HepG2 (cell line): ENCODE measurements around the gene NATD1. TPM values are rescaled to one million over a fixed set of nuclear protein-coding genes. Genes with fewer than 3 reads are reported as not detected.

Experiments used
- CBX5 ChIP-seq: sonication (generic); formaldehyde crosslinking; IDR thresholded peaks from 2 replicates; pipeline ENCODE4 v1.4.0; 2020; ENCODE audit warnings: missing genetic modification reagents, borderline replicate concordance
- CHD4 ChIP-seq: fragments of 200-600 bp; sonication (generic); IDR thresholded peaks from 2 replicates; pipeline ENCODE4 v1.7.0; 2017; ENCODE audit warnings: mild to moderate bottlenecking, low read length, borderline replicate concordance
- FOXK2 ChIP-seq: fragments of 450-650 bp; IDR thresholded peaks from 2 replicates; pipeline ENCODE4 v1.6.1; 2016
- KMT2B ChIP-seq: IDR thresholded peaks from 2 replicates; pipeline ENCODE4 v1.6.1; 2016; ENCODE audit warnings: missing genetic modification reagents, missing compliant biosample characterization
- MAFF ChIP-seq: IDR thresholded peaks from 2 replicates; pipeline ENCODE4 v1.6.1; 2011; ENCODE audit warnings: low read depth, low read length, improper control_type of control experiment
- MAFK ChIP-seq, 2 experiments: IDR thresholded peaks in 1 of 2; conservative IDR thresholded peaks in 1 of 2; 2 replicates each; pipeline ENCODE4 v1.6.1; 2011; ENCODE audit warnings: improper control_type of control experiment in 2 of 2, low read length in 2 of 2
- MEIS1 ChIP-seq: sonication (generic); formaldehyde crosslinking; IDR thresholded peaks from 2 replicates; pipeline ENCODE4 v1.9.0; 2021; ENCODE audit warnings: mild to moderate bottlenecking, missing genetic modification reagents, moderate library complexity, borderline replicate concordance
- MYNN ChIP-seq: sonication (generic); formaldehyde crosslinking; IDR thresholded peaks from 2 replicates; pipeline ENCODE4 v1.4.0; 2020; ENCODE audit warnings: mild to moderate bottlenecking, low read depth, missing genetic modification reagents
- PHF20 ChIP-seq: sonication (generic); formaldehyde crosslinking; IDR thresholded peaks from 2 replicates; pipeline ENCODE4 v1.5.0; 2020; ENCODE audit warnings: mild to moderate bottlenecking, missing genetic modification reagents
- PLRG1 ChIP-seq: fragments of 450-650 bp; conservative IDR thresholded peaks from 2 replicates; pipeline ENCODE4 v1.6.1; 2016
- PRMT3 ChIP-seq: sonication (generic); formaldehyde crosslinking; IDR thresholded peaks from 2 replicates; pipeline ENCODE4 v1.8.1; 2022; ENCODE audit warnings: low read depth, mild to moderate bottlenecking, moderate library complexity, missing genetic modification reagents, borderline replicate concordance
- RORA ChIP-seq: sonication (generic); formaldehyde crosslinking; IDR thresholded peaks from 2 replicates; pipeline ENCODE4 v1.5.0; 2020; ENCODE audit warnings: mild to moderate bottlenecking, missing genetic modification reagents, moderate library complexity
- SETDB1 ChIP-seq: sonication (generic); formaldehyde crosslinking; IDR thresholded peaks from 2 replicates; pipeline ENCODE4 v1.5.1; 2020; ENCODE audit warnings: missing genetic modification reagents, mild to moderate bottlenecking, borderline replicate concordance
- ZNF224 ChIP-seq: sonication (generic); formaldehyde crosslinking; IDR thresholded peaks from 2 replicates; pipeline ENCODE4 v1.5.0; 2020; ENCODE audit warnings: mild to moderate bottlenecking, missing genetic modification reagents
- ZNF274 ChIP-seq: sonication (generic); formaldehyde crosslinking; IDR thresholded peaks from 2 replicates; pipeline ENCODE4 v1.5.1; 2020; ENCODE audit warnings: mild to moderate bottlenecking, missing genetic modification reagents
- ZNF282 ChIP-seq: fragments of 450-650 bp; IDR thresholded peaks from 2 replicates; pipeline ENCODE4 v1.6.1; 2018; ENCODE audit not compliant: partially characterized antibody
- ZNF460 ChIP-seq: sonication (generic); formaldehyde crosslinking; IDR thresholded peaks from 2 replicates; pipeline ENCODE4 v1.5.1; 2020; ENCODE audit warnings: missing genetic modification reagents, mild to moderate bottlenecking, borderline replicate concordance
- ZNF558 ChIP-seq: sonication (generic); formaldehyde crosslinking; IDR thresholded peaks from 2 replicates; pipeline ENCODE4 v1.9.0; 2022; ENCODE audit warnings: mild to moderate bottlenecking, missing genetic modification reagents, borderline replicate concordance
- ZNF572 ChIP-seq: sonication (generic); formaldehyde crosslinking; IDR thresholded peaks from 2 replicates; pipeline ENCODE4 v1.5.1; 2020; ENCODE audit warnings: mild to moderate bottlenecking, missing genetic modification reagents
- ZNF75D ChIP-seq: sonication (generic); formaldehyde crosslinking; IDR thresholded peaks from 2 replicates; pipeline ENCODE4 v1.8.1; 2023; ENCODE audit warnings: missing genetic modification reagents, mild to moderate bottlenecking, borderline replicate concordance
- polyA plus RNA-seq, 8 experiments: library from polyadenylated mRNA; depleted of rRNA in 3 of 8; stranded (reverse) in 7 of 8; unstranded in 1 of 8; fragments of >200 nt; fragmentation: Illumina TruSeq in 4 of 8; extraction: Trizol in 4 of 8; gene quantifications; 2 replicates each; pipeline versions ENCODE4 v1.2.1 to v1.2.3, GENCODE V29; 2011 to 2016; ENCODE audit warnings: low read depth in 4 of 8, missing spikeins in 1 of 8, mixed read lengths in 1 of 8; ENCODE audit not compliant: insufficient read depth in 1 of 8
- total RNA-seq, 5 experiments: library from RNA; depleted of rRNA; stranded (reverse); fragments of >200 nt; fragmentation: Illumina TruSeq; extraction: Trizol; gene quantifications; 2 replicates each; pipeline ENCODE4 v1.2.3, GENCODE V29; 2016; ENCODE audit warnings: low read depth in 1 of 5
- TF ChIP-seq, protein P1 (sequence below): sonication (generic); formaldehyde crosslinking; IDR thresholded peaks from 2 replicates; pipeline ENCODE4; 2020; ENCODE audit warnings: missing genetic modification reagents, mild to moderate bottlenecking, borderline replicate concordance
- TF ChIP-seq, protein P2 (sequence below): IDR thresholded peaks from 2 replicates; pipeline ENCODE4 v1.6.1; 2012; ENCODE audit warnings: inconsistent platforms
- TF ChIP-seq, protein P3 (sequence below): sonication (generic); formaldehyde crosslinking; conservative IDR thresholded peaks from 2 replicates; pipeline ENCODE4 v1.4.0; 2020; ENCODE audit warnings: missing genetic modification reagents
- TF ChIP-seq, protein P4 (sequence below): sonication (generic); formaldehyde crosslinking; IDR thresholded peaks from 2 replicates; pipeline ENCODE4 v1.5.0; 2020; ENCODE audit warnings: mild to moderate bottlenecking, missing genetic modification reagents, moderate library complexity

The NATD1 gene
- total and polyA plus RNA-seq, 2 of the 13 experiments (the other 11 are each of a cell fraction or from before 2014, with no cell fraction given), result 0.31 to 2.3 TPM

DNA sequence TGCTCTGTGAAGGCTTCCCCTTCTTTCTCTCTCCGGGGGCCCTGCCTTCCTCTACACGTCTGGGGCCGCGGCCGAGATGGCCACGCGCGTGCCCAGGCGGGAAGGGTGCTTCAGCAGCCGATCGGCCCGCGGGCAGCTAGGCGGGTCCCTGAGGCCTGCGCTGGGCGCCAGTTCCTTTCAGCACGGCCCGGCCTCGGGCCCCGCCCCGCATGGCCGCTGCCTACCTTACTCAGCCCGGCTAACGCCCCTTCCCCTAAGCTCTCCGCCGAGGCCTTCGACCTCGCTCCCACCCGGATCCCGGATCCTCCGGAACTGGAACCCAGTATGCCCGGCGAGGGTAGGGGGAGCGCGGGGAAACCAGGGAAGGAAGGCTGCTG is 39.6 kb downstream of the NATD1 start (continued):
- TF ChIP-seq, protein P1, sequence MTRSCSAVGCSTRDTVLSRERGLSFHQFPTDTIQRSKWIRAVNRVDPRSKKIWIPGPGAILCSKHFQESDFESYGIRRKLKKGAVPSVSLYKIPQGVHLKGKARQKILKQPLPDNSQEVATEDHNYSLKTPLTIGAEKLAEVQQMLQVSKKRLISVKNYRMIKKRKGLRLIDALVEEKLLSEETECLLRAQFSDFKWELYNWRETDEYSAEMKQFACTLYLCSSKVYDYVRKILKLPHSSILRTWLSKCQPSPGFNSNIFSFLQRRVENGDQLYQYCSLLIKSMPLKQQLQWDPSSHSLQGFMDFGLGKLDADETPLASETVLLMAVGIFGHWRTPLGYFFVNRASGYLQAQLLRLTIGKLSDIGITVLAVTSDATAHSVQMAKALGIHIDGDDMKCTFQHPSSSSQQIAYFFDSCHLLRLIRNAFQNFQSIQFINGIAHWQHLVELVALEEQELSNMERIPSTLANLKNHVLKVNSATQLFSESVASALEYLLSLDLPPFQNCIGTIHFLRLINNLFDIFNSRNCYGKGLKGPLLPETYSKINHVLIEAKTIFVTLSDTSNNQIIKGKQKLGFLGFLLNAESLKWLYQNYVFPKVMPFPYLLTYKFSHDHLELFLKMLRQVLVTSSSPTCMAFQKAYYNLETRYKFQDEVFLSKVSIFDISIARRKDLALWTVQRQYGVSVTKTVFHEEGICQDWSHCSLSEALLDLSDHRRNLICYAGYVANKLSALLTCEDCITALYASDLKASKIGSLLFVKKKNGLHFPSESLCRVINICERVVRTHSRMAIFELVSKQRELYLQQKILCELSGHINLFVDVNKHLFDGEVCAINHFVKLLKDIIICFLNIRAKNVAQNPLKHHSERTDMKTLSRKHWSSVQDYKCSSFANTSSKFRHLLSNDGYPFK (CRISPR knock-in tag), result no peak
- no peak for TF ChIP-seq CBX5 (CRISPR knock-in tag)
- no peak for TF ChIP-seq SETDB1 (CRISPR knock-in tag)
- no peak for TF ChIP-seq KMT2B (CRISPR knock-in tag)
- TF ChIP-seq ZNF558 (CRISPR knock-in tag), result no peak; the same call in 1 of the 2 replicates
- no peak for TF ChIP-seq ZNF282
- TF ChIP-seq, protein P2, sequence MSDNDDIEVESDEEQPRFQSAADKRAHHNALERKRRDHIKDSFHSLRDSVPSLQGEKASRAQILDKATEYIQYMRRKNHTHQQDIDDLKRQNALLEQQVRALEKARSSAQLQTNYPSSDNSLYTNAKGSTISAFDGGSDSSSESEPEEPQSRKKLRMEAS, result no peak
- TF ChIP-seq MAFK (conservative IDR thresholded peaks at IDR 0.05 in 1 of 2, IDR thresholded peaks at IDR 0.05 in 1 of 2; ENCODE audit: low read length in 2 of 2), result no peak
- TF ChIP-seq PRMT3 (CRISPR knock-in tag), result no peak
- TF ChIP-seq RORA (CRISPR knock-in tag), result no peak
- TF ChIP-seq, protein P3, sequence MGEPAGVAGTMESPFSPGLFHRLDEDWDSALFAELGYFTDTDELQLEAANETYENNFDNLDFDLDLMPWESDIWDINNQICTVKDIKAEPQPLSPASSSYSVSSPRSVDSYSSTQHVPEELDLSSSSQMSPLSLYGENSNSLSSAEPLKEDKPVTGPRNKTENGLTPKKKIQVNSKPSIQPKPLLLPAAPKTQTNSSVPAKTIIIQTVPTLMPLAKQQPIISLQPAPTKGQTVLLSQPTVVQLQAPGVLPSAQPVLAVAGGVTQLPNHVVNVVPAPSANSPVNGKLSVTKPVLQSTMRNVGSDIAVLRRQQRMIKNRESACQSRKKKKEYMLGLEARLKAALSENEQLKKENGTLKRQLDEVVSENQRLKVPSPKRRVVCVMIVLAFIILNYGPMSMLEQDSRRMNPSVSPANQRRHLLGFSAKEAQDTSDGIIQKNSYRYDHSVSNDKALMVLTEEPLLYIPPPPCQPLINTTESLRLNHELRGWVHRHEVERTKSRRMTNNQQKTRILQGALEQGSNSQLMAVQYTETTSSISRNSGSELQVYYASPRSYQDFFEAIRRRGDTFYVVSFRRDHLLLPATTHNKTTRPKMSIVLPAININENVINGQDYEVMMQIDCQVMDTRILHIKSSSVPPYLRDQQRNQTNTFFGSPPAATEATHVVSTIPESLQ (CRISPR knock-in tag), result no peak
- TF ChIP-seq MEIS1, result no peak
- TF ChIP-seq PLRG1, result no peak
- TF ChIP-seq, protein P4, sequence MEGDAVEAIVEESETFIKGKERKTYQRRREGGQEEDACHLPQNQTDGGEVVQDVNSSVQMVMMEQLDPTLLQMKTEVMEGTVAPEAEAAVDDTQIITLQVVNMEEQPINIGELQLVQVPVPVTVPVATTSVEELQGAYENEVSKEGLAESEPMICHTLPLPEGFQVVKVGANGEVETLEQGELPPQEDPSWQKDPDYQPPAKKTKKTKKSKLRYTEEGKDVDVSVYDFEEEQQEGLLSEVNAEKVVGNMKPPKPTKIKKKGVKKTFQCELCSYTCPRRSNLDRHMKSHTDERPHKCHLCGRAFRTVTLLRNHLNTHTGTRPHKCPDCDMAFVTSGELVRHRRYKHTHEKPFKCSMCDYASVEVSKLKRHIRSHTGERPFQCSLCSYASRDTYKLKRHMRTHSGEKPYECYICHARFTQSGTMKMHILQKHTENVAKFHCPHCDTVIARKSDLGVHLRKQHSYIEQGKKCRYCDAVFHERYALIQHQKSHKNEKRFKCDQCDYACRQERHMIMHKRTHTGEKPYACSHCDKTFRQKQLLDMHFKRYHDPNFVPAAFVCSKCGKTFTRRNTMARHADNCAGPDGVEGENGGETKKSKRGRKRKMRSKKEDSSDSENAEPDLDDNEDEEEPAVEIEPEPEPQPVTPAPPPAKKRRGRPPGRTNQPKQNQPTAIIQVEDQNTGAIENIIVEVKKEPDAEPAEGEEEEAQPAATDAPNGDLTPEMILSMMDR, result no peak
- TF ChIP-seq FOXK2, result no peak
- no peak; the same call in 1 of the 2 replicates for TF ChIP-seq ZNF274
- TF ChIP-seq ZNF460, result no peak
- TF ChIP-seq ZNF572 (CRISPR knock-in tag), result no peak; the same call in 1 of the 2 replicates
- 0 out of 2 replicates have a peak, but pooled peaks have one; percentile 20 for TF ChIP-seq ZNF224 (CRISPR knock-in tag)
- no peak for TF ChIP-seq MYNN
- TF ChIP-seq MAFF, result no peak
- no peak for TF ChIP-seq CHD4
- no peak for TF ChIP-seq PHF20
- peak; percentile 84; the same call in 1 of the 2 replicates for TF ChIP-seq ZNF75D (CRISPR knock-in tag)
